Measurements from ENCODE around the gene CPT1C.

DNA sequence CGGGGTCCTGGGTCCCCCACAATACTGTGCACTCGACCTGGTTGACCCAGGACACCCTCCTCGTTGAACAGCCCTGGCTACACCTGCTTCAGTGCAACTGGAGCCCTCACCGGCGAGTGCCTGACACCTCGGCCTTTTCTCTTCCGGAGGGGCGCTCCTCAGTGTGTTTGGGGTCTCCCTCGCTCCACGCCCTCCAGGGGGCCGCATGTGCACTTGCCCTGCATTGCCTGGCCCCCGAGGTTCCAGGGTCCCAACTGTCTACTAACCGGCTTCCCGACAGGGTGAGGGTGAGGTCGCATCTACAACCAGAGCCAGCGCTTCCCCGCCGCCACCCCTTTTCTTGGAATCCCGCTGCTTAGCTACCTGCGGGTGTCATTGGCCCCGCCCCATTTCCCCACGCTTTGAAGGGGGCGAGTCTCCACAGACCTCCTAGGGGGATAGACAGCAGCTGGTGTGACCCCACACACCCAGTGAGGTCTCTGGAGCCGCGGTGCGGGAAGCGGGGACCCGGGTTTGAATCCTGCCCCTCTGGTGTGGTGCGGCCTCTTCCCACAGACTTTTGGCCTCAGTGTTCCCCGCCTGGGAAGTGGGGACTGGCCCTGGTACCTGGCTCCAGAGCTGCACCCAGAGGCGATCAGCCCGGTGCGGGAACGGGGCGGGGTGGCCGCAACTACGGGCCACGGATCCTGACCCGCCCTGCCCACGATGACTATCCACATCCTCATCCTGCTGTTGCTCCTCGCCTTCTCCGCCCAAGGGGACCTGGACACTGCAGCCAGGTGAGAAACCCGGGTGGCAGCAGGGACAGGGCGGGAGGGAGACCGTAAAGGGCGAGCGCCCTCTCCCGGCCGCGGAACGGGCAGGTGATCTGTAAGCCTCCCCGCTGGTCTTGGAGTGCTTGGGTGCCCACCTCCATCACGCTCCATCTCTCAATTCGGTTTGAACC lies 1.5 kb upstream of the CPT1C start, which contains the start of gene ADM5:
- TF ChIP-seq TAF1 (IDR thresholded peaks at IDR 0.05; ENCODE audit: low read depth, low read length) (no peak), CTCF (IDR thresholded peaks at IDR 0.05; ENCODE audit: control extremely low read depth in 1 of 3, insufficient read depth in 1 of 3, low read depth in 1 of 3, low read length in 3 of 3) (peak; percentile 65 to 91 (median 82)), CEBPB (IDR thresholded peaks at IDR 0.05; ENCODE audit: low read depth, low read length) (no peak), JUN (IDR thresholded peaks at IDR 0.05; ENCODE audit: low read depth, low read length) (no peak), SUZ12 (IDR thresholded peaks at IDR 0.05; ENCODE audit: low read length) (no peak), BRCA1 (IDR thresholded peaks at IDR 0.05; ENCODE audit: low read depth, low read length) (no peak), CHD1 (IDR thresholded peaks at IDR 0.05; ENCODE audit: low read depth, low read length) (no peak), POLR2A (IDR thresholded peaks at IDR 0.05; ENCODE audit: control extremely low read depth in 1 of 2, low read depth in 2 of 2, low read length in 2 of 2) (peak; percentile 59 to 63; a peak in 2 of 3 replicates), CBX8 (IDR thresholded peaks at IDR 0.05; ENCODE audit: borderline replicate concordance, low read depth, low read length) (no peak), POLR2AphosphoS5 (IDR thresholded peaks at IDR 0.05; ENCODE audit: low read depth, low read length) (peak; percentile 88)
- TF ChIP-seq, protein P1, sequence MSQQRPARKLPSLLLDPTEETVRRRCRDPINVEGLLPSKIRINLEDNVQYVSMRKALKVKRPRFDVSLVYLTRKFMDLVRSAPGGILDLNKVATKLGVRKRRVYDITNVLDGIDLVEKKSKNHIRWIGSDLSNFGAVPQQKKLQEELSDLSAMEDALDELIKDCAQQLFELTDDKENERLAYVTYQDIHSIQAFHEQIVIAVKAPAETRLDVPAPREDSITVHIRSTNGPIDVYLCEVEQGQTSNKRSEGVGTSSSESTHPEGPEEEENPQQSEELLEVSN (IDR thresholded peaks at IDR 0.05), result no peak
- TF ChIP-seq, protein P2, sequence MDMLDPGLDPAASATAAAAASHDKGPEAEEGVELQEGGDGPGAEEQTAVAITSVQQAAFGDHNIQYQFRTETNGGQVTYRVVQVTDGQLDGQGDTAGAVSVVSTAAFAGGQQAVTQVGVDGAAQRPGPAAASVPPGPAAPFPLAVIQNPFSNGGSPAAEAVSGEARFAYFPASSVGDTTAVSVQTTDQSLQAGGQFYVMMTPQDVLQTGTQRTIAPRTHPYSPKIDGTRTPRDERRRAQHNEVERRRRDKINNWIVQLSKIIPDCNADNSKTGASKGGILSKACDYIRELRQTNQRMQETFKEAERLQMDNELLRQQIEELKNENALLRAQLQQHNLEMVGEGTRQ (IDR thresholded peaks at IDR 0.05; ENCODE audit: low read length), result no peak; the same call in 1 of the 2 replicates
- TF ChIP-seq, protein P3, sequence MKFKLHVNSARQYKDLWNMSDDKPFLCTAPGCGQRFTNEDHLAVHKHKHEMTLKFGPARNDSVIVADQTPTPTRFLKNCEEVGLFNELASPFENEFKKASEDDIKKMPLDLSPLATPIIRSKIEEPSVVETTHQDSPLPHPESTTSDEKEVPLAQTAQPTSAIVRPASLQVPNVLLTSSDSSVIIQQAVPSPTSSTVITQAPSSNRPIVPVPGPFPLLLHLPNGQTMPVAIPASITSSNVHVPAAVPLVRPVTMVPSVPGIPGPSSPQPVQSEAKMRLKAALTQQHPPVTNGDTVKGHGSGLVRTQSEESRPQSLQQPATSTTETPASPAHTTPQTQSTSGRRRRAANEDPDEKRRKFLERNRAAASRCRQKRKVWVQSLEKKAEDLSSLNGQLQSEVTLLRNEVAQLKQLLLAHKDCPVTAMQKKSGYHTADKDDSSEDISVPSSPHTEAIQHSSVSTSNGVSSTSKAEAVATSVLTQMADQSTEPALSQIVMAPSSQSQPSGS (IDR thresholded peaks at IDR 0.05; ENCODE audit: low read length), result no peak

All from H1 (cell line).